IPS-15b (cell line): ENCODE data around the gene PTPRT.

ENCODE experiments used
- H3K27me3 ChIP-seq: one replicate; pipeline ENCODE4 v1.6.1; 2013; ENCODE audit warnings: low read length; ENCODE audit not compliant: control insufficient read depth, insufficient read depth
- H3K36me3 ChIP-seq: one replicate; pipeline ENCODE4 v1.6.1; 2013; ENCODE audit warnings: low read length; ENCODE audit not compliant: control insufficient read depth, insufficient read depth
- H3K4me1 ChIP-seq: one replicate; pipeline ENCODE4 v1.6.1; 2013; ENCODE audit warnings: mild to moderate bottlenecking, low read length; ENCODE audit not compliant: control insufficient read depth, insufficient read depth
- H3K4me3 ChIP-seq: one replicate; pipeline ENCODE4 v1.5.1; 2013; ENCODE audit warnings: low read depth, low read length
- H3K9ac ChIP-seq: one replicate; pipeline ENCODE4 v1.6.1; 2013; ENCODE audit warnings: low read depth, mild to moderate bottlenecking, low read length
- H3K9me3 ChIP-seq: one replicate; pipeline ENCODE4 v1.6.1; 2013; ENCODE audit warnings: mild to moderate bottlenecking, low read length; ENCODE audit not compliant: control insufficient read depth, insufficient read depth

The PTPRT gene

DNA sequence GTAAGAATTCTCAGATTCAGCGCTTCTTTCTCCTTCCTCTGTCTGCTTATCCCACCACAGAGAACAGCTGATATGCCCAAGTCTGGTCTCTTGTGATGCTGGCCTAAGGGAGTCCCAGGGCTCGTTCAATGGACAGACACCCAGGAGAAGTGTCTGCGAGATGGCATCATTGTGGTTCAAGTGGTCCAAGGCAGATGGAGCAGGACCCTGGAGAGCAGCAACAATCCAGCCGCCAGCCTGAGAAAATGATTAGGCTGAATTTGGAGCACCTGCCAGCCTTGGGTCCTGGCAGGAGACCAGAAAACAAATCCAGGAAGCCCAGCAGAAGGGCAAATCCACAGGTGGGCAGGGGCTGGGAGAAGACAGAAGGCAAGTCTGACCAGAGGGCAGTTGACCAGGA, 145.8 kb downstream of the PTPRT start:
- Histone ChIP-seq H3K4me1 (no peaks in the 10 kb centered on the region), H3K9me3 (no peaks in the 10 kb centered on the region), H3K27me3 (no peaks in the 10 kb centered on the region), H3K36me3 (no peaks in the 10 kb centered on the region), H3K9ac (no peak overlapping the region), H3K4me3 (no peak overlapping the region)

GRCh38 chr20:43040427-43040826, 149.3 kb downstream of the PTPRT start:
- H3K4me1 ChIP-seq: no peaks in the 10 kb centered on the region

GRCh38 chr20:43037605-43038309, 151.9 kb downstream of the PTPRT start:
- Histone ChIP-seq H3K36me3 (no peaks in the 10 kb centered on the region), H3K27me3 (peaks cover 6% of the 10 kb centered on the region), H3K4me1 (no peaks in the 10 kb centered on the region), H3K9me3 (no peaks in the 10 kb centered on the region), H3K4me3 (no peak overlapping the region), H3K9ac (no peak overlapping the region)

More at GRCh38 chr20:43040427-43040826, 149.3 kb downstream of the PTPRT start:
- Histone ChIP-seq H3K36me3 (no peaks in the 10 kb centered on the region), H3K27me3 (no peaks in the 10 kb centered on the region), H3K9ac (no peak overlapping the region), H3K9me3 (no peaks in the 10 kb centered on the region), H3K4me3 (no peak overlapping the region)

DNA sequence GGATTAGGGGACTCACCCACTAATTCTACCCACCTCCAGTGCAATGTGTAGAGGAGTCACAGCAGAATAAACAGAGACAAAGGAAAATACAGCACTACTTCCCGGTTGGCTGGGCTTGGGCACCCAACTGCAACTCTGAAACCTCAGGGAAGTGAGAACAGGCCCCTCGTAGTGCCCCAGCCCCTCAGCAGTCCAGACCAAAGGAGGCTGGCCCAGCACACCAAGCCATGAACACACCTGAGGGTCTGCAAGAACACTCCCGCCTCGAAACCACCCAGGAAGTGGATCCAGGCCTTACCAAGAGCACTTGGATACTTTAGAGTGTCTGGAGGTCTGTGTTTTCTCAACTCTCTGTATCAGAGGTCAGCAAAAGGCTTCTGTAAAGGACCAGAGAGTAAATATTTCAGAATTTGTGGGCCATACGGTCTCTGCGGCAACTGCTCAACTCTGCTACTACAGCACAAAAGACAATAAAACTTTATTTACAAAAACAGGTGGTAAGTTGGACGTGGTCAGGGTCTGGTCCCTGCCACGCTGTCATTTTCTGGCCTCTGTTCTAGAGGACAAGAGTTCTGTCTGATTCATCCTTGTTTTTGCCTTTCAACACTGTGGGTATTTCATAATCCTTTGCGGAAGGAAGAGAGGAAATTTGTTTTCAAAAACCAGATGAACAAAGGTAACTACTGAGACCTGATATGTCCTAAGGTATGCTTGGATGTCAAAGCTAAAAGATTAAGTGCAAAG, 154.6 kb downstream of the PTPRT start:
- H3K9ac ChIP-seq: no peak overlapping the region
- no peaks in the 10 kb centered on the region for H3K36me3 ChIP-seq
- H3K27me3 ChIP-seq: peaks cover 26% of the 10 kb centered on the region
- no peaks in the 10 kb centered on the region for H3K4me1 ChIP-seq
- no peak overlapping the region for H3K4me3 ChIP-seq
- no peaks in the 10 kb centered on the region for H3K9me3 ChIP-seq

DNA sequence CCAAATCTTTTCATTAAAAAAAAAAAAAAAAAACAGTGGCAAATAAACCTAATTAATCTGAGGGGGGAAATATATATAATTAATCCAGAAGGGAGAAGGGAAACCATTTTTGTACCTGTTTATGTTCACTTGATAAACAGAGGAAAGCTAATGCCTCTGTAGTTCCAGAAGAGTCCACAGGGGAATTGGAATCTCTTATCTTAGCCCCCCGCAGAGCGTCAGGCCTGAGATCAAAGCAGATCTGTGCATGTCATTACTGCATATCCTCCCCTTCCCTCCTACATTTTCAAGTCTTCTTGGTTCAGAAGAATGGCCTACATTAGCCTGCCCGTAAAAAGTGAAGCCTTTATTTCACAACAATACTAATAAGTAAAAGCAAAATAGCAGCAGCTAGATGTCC, 157.2 kb downstream of the PTPRT start:
- Histone ChIP-seq H3K9ac (no peak overlapping the region), H3K9me3 (no peaks in the 10 kb centered on the region), H3K4me3 (no peak overlapping the region), H3K4me1 (peaks cover 7% of the 10 kb centered on the region), H3K36me3 (no peaks in the 10 kb centered on the region), H3K27me3 (peaks cover 52% of the 10 kb centered on the region)

DNA sequence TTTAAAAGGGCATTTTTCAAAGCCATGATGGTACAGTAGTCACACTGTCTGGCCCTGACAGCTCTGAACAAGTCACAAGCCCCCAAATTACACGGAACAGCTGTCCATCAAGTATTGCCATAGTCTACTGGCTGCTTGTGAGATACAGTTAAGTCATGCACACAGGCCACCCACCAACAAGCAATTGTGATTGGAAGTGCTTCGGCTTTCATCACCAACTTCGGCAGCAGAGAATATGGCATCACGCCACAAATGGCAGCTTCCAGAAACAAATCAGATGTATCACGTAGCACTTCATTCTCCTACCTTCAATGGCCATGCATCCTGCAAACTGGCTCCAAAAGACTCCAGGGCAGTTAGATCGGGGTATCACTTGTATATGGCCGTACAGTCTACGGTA, 160.5 kb downstream of the PTPRT start:
- H3K27me3 ChIP-seq: peaks cover 73% of the 10 kb centered on the region
- no peak overlapping the region for H3K4me3 ChIP-seq
- H3K9ac ChIP-seq: no peak overlapping the region
- H3K36me3 ChIP-seq: no peaks in the 10 kb centered on the region
- H3K9me3 ChIP-seq: no peaks in the 10 kb centered on the region
- H3K4me1 ChIP-seq: peaks cover 7% of the 10 kb centered on the region

DNA sequence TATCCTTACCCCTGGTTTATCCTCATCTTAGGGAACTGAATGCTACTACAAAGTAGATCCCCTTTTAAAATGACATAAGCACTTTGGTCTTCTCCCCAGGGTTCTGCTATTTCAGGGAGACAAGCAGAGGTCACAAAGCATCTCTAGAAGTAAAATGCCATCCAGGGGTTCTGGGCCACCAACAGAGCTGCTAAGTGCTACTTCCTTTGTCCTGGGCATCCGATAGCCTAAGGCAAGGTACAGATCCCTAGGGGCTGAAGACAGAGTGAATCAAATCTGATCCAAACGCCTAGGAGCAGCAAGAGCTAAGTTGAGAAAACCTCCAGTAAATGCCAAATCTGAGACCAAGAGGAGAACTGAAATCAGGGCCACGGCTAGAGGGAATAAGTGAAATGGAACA, 161.2 kb downstream of the PTPRT start:
- H3K9ac ChIP-seq: no peak overlapping the region
- peaks cover 7% of the 10 kb centered on the region for H3K4me1 ChIP-seq
- H3K36me3 ChIP-seq: no peaks in the 10 kb centered on the region
- H3K4me3 ChIP-seq: no peak overlapping the region
- no peaks in the 10 kb centered on the region for H3K9me3 ChIP-seq
- H3K27me3 ChIP-seq: peaks cover 72% of the 10 kb centered on the region

- H3K27me3 ChIP-seq: peaks cover 38% of the 10 kb centered on the region
- H3K9me3 ChIP-seq: no peaks in the 10 kb centered on the region
- H3K4me3 ChIP-seq: no peak overlapping the region
- peaks cover 5% of the 10 kb centered on the region for H3K4me1 ChIP-seq
- no peak overlapping the region for H3K9ac ChIP-seq
- no peaks in the 10 kb centered on the region for H3K36me3 ChIP-seq
Measured at GRCh38 chr20:43023836-43024235, 165.9 kb downstream of the PTPRT start.

GRCh38 chr20:43022568-43022967, 167.1 kb downstream of the PTPRT start:
- Histone ChIP-seq H3K27me3 (peaks cover 27% of the 10 kb centered on the region), H3K4me1 (no peaks in the 10 kb centered on the region), H3K4me3 (no peak overlapping the region), H3K9me3 (no peaks in the 10 kb centered on the region), H3K9ac (no peak overlapping the region), H3K36me3 (no peaks in the 10 kb centered on the region)

- no peaks in the 10 kb centered on the region for H3K4me1 ChIP-seq
- no peak overlapping the region for H3K4me3 ChIP-seq
- H3K9me3 ChIP-seq: no peaks in the 10 kb centered on the region
- H3K9ac ChIP-seq: no peak overlapping the region
- peaks cover 23% of the 10 kb centered on the region for H3K27me3 ChIP-seq
- no peaks in the 10 kb centered on the region for H3K36me3 ChIP-seq
Measured at GRCh38 chr20:43022081-43022480, 167.6 kb downstream of the PTPRT start.

GRCh38 chr20:43017241-43018030, 172.3 kb downstream of the PTPRT start:
- Histone ChIP-seq H3K27me3 (no peaks in the 10 kb centered on the region), H3K36me3 (no peaks in the 10 kb centered on the region), H3K4me3 (no peak overlapping the region), H3K4me1 (no peaks in the 10 kb centered on the region), H3K9me3 (no peaks in the 10 kb centered on the region), H3K9ac (no peak overlapping the region)
